ENCODE data around the gene MALRD1.

MALRD1 gene

DNA sequence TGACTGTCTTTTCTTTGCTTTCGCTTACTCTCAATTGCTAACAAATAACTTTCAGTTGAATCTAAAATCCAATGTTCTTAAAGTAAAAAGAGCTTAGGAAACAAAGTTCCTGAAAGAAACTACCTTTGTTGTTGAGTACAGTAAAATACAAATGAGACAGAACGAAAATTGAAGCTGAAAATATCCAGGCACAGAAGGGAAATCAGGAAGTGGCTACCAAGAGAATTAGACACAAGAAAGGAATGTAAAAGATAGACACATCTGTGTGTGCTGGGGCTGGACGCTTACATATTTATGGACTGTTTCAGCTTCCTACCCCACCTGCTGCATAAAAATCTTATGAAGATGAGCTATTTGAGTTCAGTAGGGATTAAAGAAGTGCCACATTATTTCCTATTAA, 606.0 kb downstream of the MALRD1 start:
- no peak for DNase-seq (ENCODE audit: low spot score)

GRCh38 chr10:19656420-19657042, 607.9 kb downstream of the MALRD1 start:
- no peak for DNase-seq (ENCODE audit: low spot score)

DNA sequence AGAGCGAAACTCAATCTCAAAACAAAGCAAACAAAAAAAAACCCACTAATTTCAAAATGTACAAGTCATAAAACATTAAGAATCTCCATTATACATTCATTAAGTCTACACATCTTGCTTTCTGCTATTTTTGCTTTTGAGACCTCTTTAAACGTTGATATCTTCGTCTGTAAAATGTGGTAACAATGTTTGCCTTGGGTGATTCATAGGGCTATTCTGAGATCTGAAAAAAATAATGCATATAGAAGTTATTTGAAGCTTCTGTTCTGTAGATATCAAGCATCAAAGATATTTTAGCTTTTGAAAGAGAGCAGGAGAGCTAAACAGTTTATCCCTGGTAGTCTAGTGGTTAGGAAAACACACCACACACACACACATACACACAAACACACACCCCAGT, 609.5 kb downstream of the MALRD1 start:
- DNase-seq (ENCODE audit: low spot score) = no peak

GRCh38 chr10:19658622-19659233, 610.1 kb downstream of the MALRD1 start:
- no peak for DNase-seq (ENCODE audit: low spot score)

GRCh38 chr10:19659920-19660655, 611.5 kb downstream of the MALRD1 start:
- no peak for DNase-seq (ENCODE audit: low spot score)

- DNase-seq (ENCODE audit: low spot score) = no peak
Observed at GRCh38 chr10:19663344-19663743, 614.7 kb downstream of the MALRD1 start.

DNA sequence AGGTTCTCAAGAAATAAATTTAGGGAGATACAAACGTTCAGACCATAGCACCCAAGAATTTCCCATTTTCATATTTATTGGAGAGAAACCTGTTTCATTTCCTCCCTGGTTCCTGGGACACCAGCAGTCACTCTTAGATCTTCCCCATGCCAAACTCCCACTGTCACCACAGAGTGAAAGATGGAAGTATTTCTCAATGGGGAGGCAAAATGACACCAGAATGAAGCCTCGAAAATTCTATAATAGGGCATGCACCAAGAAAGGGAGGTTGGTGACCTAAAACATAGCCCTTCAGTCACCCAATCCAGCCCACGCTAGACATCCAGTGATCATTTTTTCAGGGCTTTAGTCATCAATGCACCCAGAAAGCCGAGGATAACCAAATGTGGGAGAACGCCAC, 619.5 kb downstream of the MALRD1 start:
- DNase-seq (ENCODE audit: low spot score) = no peak

GRCh38 chr10:19676063-19676462, 627.5 kb downstream of the MALRD1 start:
- no peak for DNase-seq (ENCODE audit: low spot score)

GRCh38 chr10:19683356-19683755, 634.8 kb downstream of the MALRD1 start:
- DNase-seq (ENCODE audit: low spot score) = no peak

DNA sequence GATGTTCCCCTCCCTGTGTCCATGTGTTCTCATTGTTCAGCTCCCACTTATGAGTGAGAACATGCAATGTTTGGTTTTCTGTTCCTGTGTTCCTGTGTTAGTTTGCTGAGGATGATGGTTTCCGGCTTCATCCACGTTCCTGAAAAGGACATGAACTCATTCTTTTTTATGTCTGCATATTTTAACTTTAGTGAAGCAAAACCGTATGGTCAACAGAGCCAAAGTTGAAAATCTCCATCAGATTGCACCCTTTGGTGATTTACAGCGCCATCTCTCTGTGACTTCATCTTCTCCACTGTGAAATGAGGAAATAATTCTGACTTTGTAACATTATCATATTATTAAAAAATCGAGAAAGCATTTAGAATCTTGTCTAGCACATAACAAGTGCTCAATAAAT, 635.4 kb downstream of the MALRD1 start:
- DNase-seq (ENCODE audit: low spot score) = no peak

DNA sequence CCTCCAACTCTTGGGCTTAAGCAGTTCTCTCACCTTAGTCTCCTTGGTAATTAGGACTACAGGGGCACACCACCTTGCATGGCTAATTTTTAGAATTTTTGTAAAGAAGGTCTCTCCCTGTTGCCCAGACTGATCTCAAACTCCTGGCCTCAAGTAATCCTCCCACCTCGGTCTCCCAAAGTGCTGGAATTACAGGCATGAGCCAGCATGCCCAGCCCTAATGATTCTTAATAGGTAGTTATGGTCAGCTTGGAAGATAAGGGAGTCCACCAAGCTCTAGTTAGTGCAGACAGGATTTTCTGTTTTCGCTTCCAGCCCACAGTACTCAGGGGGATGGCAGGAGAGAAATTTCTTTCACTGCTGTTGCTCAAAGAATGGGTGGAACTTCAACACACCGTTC, 639.7 kb downstream of the MALRD1 start:
- DNase-seq (ENCODE audit: low spot score) = no peak

DNA sequence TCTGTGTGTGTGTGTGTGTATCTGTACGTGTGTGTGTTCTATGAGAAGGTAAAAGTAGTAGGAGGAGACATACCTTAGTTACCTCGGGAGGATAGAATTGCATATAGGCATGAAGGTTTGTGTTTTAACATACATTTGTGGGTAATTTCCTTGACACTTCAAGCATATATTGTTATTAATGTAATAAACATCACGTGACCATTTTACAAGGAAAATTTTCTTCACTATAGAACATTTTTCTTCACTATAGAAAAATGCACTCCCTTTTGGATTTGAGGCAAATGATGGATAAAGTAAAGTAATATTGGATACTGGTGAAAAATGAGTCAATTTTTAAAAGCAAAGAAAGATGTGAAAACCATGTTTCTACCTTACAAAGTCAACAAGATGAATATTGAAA, 640.6 kb downstream of the MALRD1 start:
- no peak for DNase-seq (ENCODE audit: low spot score)

GRCh38 chr10:19699299-19699698, 650.7 kb downstream of the MALRD1 start:
- DNase-seq (ENCODE audit: low spot score) = no peak

GRCh38 chr10:19701427-19702052, 652.9 kb downstream of the MALRD1 start:
- no peak for DNase-seq (ENCODE audit: low spot score)

DNA sequence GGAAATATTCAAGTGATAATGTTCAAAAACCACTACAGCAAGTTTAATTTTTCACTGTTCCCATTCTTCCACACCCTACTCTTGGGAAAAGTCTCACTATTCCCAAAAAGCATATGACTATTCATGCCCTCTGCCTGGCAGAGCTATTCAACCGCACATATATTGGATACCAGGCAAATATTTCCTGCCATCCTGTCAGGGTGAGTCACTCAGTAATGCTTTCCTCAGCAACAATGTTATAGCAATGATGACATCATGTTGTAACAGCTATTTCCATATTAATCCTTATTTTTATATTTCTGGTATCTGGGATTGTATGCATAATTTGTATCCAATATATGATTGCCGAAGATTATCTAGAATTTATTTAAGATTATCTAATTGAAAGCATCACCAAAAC, 653.6 kb downstream of the MALRD1 start:
- DNase-seq (ENCODE audit: low spot score) = no peak

DNA sequence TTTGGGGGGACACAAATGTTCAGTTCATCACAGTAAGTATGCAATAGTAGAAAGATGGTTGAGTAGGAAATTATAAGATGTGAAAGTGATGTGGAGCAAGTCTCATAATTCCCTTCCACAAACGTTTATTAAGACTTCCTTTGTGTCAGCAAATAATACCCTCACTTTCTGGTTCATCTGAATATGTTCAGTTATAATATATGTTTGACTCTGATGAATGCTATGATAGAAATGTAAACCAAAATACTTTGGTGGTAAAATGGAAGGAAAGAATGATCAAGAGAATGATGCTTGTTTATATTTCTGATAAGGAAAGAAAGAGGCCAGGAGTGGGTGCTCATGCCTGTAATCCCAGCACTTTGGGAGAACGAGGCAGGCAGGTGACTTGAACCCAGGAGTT, 655.9 kb downstream of the MALRD1 start:
- no peak for DNase-seq (ENCODE audit: low spot score)

GRCh38 chr10:19705250-19705649, 656.6 kb downstream of the MALRD1 start:
- DNase-seq (ENCODE audit: low spot score) = no peak

DNA sequence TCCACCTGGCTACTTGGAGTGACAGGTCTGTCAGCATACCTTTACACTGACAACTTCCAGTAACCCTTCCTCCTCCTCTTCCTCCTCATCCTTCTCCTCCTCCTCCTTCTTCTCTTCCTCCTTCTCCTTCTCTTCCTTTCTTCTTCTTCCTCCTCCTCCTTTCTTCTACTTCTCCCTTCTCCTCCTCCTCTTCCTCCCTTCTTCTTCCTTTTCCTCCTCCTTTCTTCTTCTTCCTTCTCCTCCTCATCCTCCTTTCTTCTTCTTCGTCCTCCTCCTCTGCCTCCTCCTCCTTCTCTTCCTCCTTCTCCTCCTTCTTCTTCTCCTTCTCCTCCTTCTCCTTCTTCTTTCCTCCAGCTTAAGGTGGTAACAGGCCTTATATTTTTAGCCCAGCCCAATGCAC, 658.3 kb downstream of the MALRD1 start:
- no peak for DNase-seq (ENCODE audit: low spot score)

GRCh38 chr10:19707376-19707775, 658.8 kb downstream of the MALRD1 start:
- no peak for DNase-seq (ENCODE audit: low spot score)

GRCh38 chr10:19708031-19708430, 659.4 kb downstream of the MALRD1 start:
- no peak for DNase-seq (ENCODE audit: low spot score)

DNA sequence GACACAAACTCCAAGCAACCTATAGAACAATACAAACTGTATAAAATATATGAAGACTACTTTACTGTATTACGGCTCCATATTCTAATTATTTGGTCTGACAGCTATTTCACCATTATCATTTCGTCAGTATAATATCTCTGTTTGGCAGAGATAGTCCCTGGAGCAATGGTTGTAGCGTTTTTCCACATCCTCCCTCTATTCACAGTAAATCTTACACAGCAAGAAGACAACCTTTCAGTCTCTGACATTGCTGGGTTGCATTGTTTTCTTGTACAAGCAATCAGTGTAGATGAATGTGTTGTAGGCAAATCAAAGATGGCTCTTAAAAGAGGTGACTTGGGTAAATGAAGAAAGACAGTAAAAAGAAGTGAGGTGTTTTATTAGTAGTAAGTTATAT, 662.0 kb downstream of the MALRD1 start:
- no peak for DNase-seq (ENCODE audit: low spot score)

- no peak for DNase-seq (ENCODE audit: low spot score)
Observed at GRCh38 chr10:19713159-19713558, 664.6 kb downstream of the MALRD1 start.
